GM23338 (cell line): ENCODE measurements around the gene VAPB.

Source experiments
- CREB1 ChIP-seq: fragments of 250-450 bp; sonication (Bioruptor Pico); IDR thresholded peaks from 2 replicates; pipeline ENCODE4 v1.5.0; 2020; ENCODE audit warnings: low read depth, mild to moderate bottlenecking, moderate library complexity
- CTCF ChIP-seq, 2 experiments: fragments of 200-600 bp in 1 of 2; sonication (generic) in 1 of 2; conservative IDR thresholded peaks; 2 replicates each; pipeline versions ENCODE4 v1.5.1 to v1.6.1; 2016 to 2017; ENCODE audit warnings: antibody characterized with exemption in 2 of 2, low read depth in 2 of 2, mild to moderate bottlenecking in 2 of 2, moderate library complexity in 1 of 2
- EZH2 ChIP-seq: fragments of 200-600 bp; sonication (generic); IDR thresholded peaks from one replicate; pipeline ENCODE4 v1.8.0; 2017; ENCODE audit warnings: antibody characterized with exemption, mild to moderate bottlenecking, low read depth; ENCODE audit not compliant: unreplicated experiment
- EZH2phosphoT487 ChIP-seq: fragments of 200-600 bp; sonication (generic); IDR thresholded peaks from one replicate; pipeline ENCODE4 v1.8.1; 2018; ENCODE audit warnings: antibody characterized with exemption; ENCODE audit not compliant: unreplicated experiment
- JUNB ChIP-seq: IDR thresholded peaks from one replicate; pipeline ENCODE4 v1.6.1; 2016; ENCODE audit warnings: antibody characterized with exemption; ENCODE audit not compliant: unreplicated experiment
- POLR2AphosphoS5 ChIP-seq: IDR thresholded peaks from 2 replicates; pipeline ENCODE4 v1.6.1; 2016; ENCODE audit warnings: antibody characterized with exemption, low read depth
- ZNF114 ChIP-seq: fragments of 250-450 bp; sonication (Bioruptor Pico); IDR thresholded peaks from 2 replicates; pipeline ENCODE4 v1.5.0; 2020; ENCODE audit warnings: mild to moderate bottlenecking, moderate library complexity
- TF ChIP-seq, protein P1 (sequence below): IDR thresholded peaks from one replicate; pipeline ENCODE4 v1.6.1; 2018; ENCODE audit warnings: antibody characterized with exemption; ENCODE audit not compliant: unreplicated experiment
- TF ChIP-seq, protein P2 (sequence below): fragments of 250-450 bp; sonication (Bioruptor Pico); IDR thresholded peaks from 2 replicates; pipeline ENCODE4 v1.5.0; 2020; ENCODE audit warnings: mild to moderate bottlenecking, moderate library complexity

DNA sequence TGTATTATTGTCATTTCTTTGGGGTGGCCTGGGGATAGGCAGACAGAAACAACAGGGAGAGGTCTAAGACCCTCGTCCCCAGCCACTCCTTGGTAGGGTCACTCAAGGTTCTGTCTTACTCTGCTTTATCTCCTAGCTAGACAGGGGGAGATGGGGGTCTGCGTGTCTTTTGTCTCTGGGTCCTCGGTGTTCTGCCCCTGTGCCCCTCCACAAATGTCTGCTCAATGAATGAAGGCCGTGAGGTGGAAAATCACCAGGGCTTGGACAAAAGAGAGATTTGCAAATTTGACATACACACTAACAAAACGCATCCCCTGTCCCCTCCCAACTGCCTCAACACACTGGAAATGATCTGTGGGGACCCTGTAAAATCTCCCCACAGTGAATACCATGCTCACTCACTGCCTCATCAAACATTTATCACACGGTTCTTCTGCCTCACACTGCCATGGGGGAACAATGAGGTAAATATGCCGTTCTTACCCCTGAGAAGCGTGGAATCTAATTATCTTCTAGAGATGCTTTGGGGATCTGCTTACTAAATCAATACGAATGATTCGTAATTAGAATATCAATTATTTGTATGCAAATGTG, 13.2 kb upstream of the VAPB start:
- no peak for TF ChIP-seq POLR2AphosphoS5
- TF ChIP-seq CTCF (conservative IDR thresholded peaks at IDR 0.05; ENCODE audit: low read depth in 2 of 2), result no peak
- no peak for TF ChIP-seq EZH2
- TF ChIP-seq EZH2phosphoT487, result no peak
- TF ChIP-seq JUNB, result no peak
- TF ChIP-seq, protein P1, sequence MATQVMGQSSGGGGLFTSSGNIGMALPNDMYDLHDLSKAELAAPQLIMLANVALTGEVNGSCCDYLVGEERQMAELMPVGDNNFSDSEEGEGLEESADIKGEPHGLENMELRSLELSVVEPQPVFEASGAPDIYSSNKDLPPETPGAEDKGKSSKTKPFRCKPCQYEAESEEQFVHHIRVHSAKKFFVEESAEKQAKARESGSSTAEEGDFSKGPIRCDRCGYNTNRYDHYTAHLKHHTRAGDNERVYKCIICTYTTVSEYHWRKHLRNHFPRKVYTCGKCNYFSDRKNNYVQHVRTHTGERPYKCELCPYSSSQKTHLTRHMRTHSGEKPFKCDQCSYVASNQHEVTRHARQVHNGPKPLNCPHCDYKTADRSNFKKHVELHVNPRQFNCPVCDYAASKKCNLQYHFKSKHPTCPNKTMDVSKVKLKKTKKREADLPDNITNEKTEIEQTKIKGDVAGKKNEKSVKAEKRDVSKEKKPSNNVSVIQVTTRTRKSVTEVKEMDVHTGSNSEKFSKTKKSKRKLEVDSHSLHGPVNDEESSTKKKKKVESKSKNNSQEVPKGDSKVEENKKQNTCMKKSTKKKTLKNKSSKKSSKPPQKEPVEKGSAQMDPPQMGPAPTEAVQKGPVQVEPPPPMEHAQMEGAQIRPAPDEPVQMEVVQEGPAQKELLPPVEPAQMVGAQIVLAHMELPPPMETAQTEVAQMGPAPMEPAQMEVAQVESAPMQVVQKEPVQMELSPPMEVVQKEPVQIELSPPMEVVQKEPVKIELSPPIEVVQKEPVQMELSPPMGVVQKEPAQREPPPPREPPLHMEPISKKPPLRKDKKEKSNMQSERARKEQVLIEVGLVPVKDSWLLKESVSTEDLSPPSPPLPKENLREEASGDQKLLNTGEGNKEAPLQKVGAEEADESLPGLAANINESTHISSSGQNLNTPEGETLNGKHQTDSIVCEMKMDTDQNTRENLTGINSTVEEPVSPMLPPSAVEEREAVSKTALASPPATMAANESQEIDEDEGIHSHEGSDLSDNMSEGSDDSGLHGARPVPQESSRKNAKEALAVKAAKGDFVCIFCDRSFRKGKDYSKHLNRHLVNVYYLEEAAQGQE, result no peak
- no peak for TF ChIP-seq CREB1
- TF ChIP-seq ZNF114 (CRISPR knock-in tag), result no peak
- TF ChIP-seq, protein P2, sequence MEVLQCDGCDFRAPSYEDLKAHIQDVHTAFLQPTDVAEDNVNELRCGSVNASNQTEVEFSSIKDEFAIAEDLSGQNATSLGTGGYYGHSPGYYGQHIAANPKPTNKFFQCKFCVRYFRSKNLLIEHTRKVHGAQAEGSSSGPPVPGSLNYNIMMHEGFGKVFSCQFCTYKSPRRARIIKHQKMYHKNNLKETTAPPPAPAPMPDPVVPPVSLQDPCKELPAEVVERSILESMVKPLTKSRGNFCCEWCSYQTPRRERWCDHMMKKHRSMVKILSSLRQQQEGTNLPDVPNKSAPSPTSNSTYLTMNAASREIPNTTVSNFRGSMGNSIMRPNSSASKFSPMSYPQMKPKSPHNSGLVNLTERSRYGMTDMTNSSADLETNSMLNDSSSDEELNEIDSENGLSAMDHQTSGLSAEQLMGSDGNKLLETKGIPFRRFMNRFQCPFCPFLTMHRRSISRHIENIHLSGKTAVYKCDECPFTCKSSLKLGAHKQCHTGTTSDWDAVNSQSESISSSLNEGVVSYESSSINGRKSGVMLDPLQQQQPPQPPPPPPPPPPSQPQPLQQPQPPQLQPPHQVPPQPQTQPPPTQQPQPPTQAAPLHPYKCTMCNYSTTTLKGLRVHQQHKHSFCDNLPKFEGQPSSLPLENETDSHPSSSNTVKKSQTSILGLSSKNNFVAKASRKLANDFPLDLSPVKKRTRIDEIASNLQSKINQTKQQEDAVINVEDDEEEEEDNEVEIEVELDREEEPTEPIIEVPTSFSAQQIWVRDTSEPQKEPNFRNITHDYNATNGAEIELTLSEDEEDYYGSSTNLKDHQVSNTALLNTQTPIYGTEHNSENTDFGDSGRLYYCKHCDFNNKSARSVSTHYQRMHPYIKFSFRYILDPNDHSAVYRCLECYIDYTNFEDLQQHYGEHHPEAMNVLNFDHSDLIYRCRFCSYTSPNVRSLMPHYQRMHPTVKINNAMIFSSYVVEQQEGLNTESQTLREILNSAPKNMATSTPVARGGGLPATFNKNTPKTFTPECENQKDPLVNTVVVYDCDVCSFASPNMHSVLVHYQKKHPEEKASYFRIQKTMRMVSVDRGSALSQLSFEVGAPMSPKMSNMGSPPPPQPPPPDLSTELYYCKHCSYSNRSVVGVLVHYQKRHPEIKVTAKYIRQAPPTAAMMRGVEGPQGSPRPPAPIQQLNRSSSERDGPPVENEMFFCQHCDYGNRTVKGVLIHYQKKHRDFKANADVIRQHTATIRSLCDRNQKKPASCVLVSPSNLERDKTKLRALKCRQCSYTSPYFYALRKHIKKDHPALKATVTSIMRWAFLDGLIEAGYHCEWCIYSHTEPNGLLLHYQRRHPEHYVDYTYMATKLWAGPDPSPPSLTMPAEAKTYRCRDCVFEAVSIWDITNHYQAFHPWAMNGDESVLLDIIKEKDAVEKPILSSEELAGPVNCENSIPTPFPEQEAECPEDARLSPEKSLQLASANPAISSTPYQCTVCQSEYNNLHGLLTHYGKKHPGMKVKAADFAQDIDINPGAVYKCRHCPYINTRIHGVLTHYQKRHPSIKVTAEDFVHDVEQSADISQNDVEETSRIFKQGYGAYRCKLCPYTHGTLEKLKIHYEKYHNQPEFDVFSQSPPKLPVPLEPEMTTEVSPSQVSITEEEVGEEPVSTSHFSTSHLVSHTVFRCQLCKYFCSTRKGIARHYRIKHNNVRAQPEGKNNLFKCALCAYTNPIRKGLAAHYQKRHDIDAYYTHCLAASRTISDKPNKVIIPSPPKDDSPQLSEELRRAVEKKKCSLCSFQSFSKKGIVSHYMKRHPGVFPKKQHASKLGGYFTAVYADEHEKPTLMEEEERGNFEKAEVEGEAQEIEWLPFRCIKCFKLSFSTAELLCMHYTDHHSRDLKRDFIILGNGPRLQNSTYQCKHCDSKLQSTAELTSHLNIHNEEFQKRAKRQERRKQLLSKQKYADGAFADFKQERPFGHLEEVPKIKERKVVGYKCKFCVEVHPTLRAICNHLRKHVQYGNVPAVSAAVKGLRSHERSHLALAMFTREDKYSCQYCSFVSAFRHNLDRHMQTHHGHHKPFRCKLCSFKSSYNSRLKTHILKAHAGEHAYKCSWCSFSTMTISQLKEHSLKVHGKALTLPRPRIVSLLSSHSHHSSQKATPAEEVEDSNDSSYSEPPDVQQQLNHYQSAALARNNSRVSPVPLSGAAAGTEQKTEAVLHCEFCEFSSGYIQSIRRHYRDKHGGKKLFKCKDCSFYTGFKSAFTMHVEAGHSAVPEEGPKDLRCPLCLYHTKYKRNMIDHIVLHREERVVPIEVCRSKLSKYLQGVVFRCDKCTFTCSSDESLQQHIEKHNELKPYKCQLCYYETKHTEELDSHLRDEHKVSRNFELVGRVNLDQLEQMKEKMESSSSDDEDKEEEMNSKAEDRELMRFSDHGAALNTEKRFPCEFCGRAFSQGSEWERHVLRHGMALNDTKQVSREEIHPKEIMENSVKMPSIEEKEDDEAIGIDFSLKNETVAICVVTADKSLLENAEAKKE (CRISPR knock-in tag), result no peak
